ENCODE measurements around the gene USH1C.

Gene USH1C

GRCh38 chr11:17543574-17544180 lies 539 bp downstream of the USH1C start:
- no peak for DNase-seq

- DNase-seq, result no peak
Observed at GRCh38 chr11:17543041-17543440, 1.2 kb downstream of the USH1C start.

GRCh38 chr11:17542249-17542648 lies 2.0 kb downstream of the USH1C start:
- no peak for DNase-seq

GRCh38 chr11:17541330-17541885 lies 2.8 kb downstream of the USH1C start:
- no peak for DNase-seq

- DNase-seq, result no peak
Observed at GRCh38 chr11:17540807-17541206, 3.4 kb downstream of the USH1C start.

GRCh38 chr11:17538731-17539130 lies 5.5 kb downstream of the USH1C start:
- DNase-seq, result no peak

GRCh38 chr11:17538054-17538453 lies 6.2 kb downstream of the USH1C start:
- DNase-seq, result no peak

GRCh38 chr11:17537261-17537660 lies 7.0 kb downstream of the USH1C start:
- DNase-seq, result no peak

GRCh38 chr11:17535488-17535887 lies 8.7 kb downstream of the USH1C start:
- DNase-seq, result no peak

- no peak for DNase-seq
Observed at GRCh38 chr11:17533778-17534415, 10.3 kb downstream of the USH1C start.

GRCh38 chr11:17533341-17533740 lies 10.9 kb downstream of the USH1C start:
- no peak for DNase-seq

- DNase-seq, result no peak
Observed at GRCh38 chr11:17532784-17533183, 11.4 kb downstream of the USH1C start.

- DNase-seq, result peak; percentile 88
Observed at GRCh38 chr11:17531636-17532113, 12.5 kb downstream of the USH1C start.

GRCh38 chr11:17531071-17531600 lies 13.1 kb downstream of the USH1C start:
- DNase-seq, result no peak

- no peak for DNase-seq
Observed at GRCh38 chr11:17529844-17530185, 14.4 kb downstream of the USH1C start.

GRCh38 chr11:17528906-17529843 lies 15.0 kb downstream of the USH1C start:
- no peak for DNase-seq

- peak; percentile 24 for DNase-seq
Observed at GRCh38 chr11:17528181-17528691, 16.0 kb downstream of the USH1C start.

GRCh38 chr11:17527628-17527995 lies 16.6 kb downstream of the USH1C start:
- DNase-seq, result no peak

- DNase-seq, result no peak
Observed at GRCh38 chr11:17526931-17527627, 17.1 kb downstream of the USH1C start.

GRCh38 chr11:17526326-17526725 lies 17.9 kb downstream of the USH1C start:
- DNase-seq, result no peak

- no peak for DNase-seq
Observed at GRCh38 chr11:17525570-17525969, 18.6 kb downstream of the USH1C start.

- DNase-seq, result no peak
Observed at GRCh38 chr11:17524221-17524620, 20.0 kb downstream of the USH1C start.
